Activated T-cell treated with anti-CD3 and anti-CD28 coated beads, Interleukin-2, amount 50 U/mL, for 72 hours (primary cell): ENCODE measurements around the gene EPB41. TPM values are rescaled to one million over a fixed set of nuclear protein-coding genes. Genes with fewer than 3 reads are reported as not detected.
"Not testable (repeated sequence)": the region's sequence is repeated elsewhere in the genome, so short reads cannot be mapped to it uniquely, and the experiment has no call there.

Experiments
- ATAC-seq, 2 donors: fragments of 150-1000 bp; cut with Tn5 transposase; replicated peaks in 1 of 2; 2 replicates each; pipeline ENCODE4 v1.10.0; 2021; ENCODE audit warnings: moderate library complexity in 2 of 2, mild to moderate bottlenecking in 1 of 2
- DNase-seq, 2 donors: peaks; one replicate each; pipeline ENCODE4 v3.0.0; 2021 to 2022; ENCODE audit warnings: mixed read lengths in 1 of 2
- H3K27ac Mint-ChIP-seq: one replicate; pipeline ENCODE4 v1.8.0; 2022; ENCODE audit warnings: mild to moderate bottlenecking, moderate library complexity, mixed read lengths
- H3K27me3 Mint-ChIP-seq: one replicate; pipeline ENCODE4 v1.8.0; 2022; ENCODE audit warnings: low read depth, mixed read lengths
- H3K36me3 Mint-ChIP-seq, 2 donors: one replicate each; pipeline ENCODE4 v1.8.0; 2022; ENCODE audit warnings: mixed read lengths in 2 of 2, mild to moderate bottlenecking in 1 of 2; ENCODE audit not compliant: insufficient read depth in 2 of 2
- H3K4me1 Mint-ChIP-seq: one replicate; pipeline ENCODE4 v1.8.0; 2022; ENCODE audit warnings: low read depth, mixed read lengths
- H3K4me3 Mint-ChIP-seq, 2 donors: one replicate each; pipeline ENCODE4 v1.8.0; 2022; ENCODE audit warnings: mild to moderate bottlenecking in 2 of 2, mixed read lengths in 2 of 2, moderate library complexity in 2 of 2
- H3K9me3 Mint-ChIP-seq, 2 donors: one replicate each; pipeline ENCODE4 v1.8.0; 2022; ENCODE audit warnings: mixed read lengths in 2 of 2
- total RNA-seq, 2 donors: library from RNA; stranded (reverse); gene quantifications; one replicate each; pipeline ENCODE4 v1.2.3, GENCODE V29; 2022

Gene EPB41
- total RNA-seq, 2 donors from 2014 or later: 73.3 to 109 TPM

DNA sequence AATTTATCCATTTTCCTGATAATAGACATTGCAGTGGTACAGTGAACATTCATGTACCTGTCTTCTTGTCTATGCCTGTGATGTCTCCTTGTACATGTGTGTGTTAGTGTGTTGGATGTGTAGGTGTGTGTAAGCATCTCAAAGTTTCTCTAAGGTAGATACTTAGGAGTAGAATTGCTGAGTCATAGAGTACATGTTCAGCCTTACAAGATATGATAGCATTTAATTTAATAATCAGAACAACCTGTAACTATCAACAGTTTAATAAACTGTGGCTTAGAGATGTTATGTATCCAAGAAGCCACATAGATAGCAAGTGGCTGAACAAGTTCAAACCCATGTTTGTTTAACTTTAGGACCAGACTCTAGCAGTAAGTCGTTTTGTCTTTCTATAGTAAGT lies 35.6 kb downstream of the EPB41 start:
- Mint-ChIP-seq H3K27ac (no peak overlapping the region), H3K4me1 (peaks cover 41% of the 10 kb centered on the region), H3K27me3 (no peaks in the 10 kb centered on the region), H3K36me3 (peaks cover 0 to 2% of the 10 kb centered on the region in 2 donors), H3K4me3 (no peak overlapping the region), H3K9me3 (peaks cover 0 to 3% of the 10 kb centered on the region in 2 donors)
- ATAC-seq: no peak
- no peak for DNase-seq

DNA sequence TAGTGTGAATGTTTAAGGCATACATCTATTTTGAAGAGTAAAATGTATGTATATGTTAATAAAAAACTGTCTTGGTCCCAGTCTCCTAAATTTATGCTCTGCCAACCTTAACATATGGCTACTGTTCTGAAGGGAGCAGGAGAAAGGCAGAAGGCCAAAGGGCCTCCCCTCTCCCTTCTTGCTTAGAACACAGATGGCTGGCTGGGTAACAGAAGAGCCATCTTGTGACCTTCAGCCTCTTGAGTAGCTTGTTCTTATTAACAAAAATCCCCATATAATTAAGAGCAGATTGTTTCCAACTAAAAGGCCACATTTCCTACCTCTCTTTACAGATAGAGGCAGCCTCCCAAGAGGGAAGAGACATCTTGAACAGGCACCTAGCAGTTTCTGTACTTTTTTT lies 36.1 kb downstream of the EPB41 start:
- Mint-ChIP-seq H3K27ac (no peak overlapping the region), H3K4me1 (peaks cover 45% of the 10 kb centered on the region), H3K4me3 (no peak overlapping the region), H3K36me3 (peaks cover 0 to 2% of the 10 kb centered on the region in 2 donors), H3K27me3 (no peaks in the 10 kb centered on the region), H3K9me3 (peaks cover 0 to 3% of the 10 kb centered on the region in 2 donors)
- no peak for DNase-seq
- no peak for ATAC-seq

DNA sequence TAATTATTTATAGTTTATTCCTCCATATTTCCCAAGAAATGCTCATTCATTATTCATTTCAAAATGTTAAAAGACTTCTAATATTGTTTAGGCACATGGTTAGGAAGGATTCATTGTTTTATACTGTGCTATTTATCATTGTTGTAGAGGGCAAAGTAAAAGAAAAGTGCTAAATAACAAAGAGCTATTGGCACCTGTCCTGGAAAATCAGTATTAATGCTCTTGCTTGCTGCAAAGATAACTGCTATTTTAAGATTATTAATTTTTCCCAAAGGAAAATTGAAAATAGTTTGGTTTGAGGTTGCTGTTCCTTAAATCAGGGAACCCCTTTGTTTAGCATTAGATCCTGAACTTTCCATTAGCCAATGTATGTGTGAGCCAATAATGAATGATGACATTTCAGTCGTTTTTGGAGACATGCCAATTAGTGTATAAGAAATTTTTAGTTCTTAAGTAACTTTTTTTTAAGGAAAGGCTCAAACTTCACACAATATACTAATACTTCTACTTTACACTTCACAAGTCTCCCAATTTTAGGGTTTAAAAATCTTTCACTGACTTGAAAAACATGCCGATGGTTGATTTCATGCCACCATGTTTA lies 39.9 kb downstream of the EPB41 start:
- DNase-seq (no peak), ATAC-seq (no peak)
- H3K9me3 Mint-ChIP-seq: no peaks in the 10 kb centered on the region
- H3K4me1 Mint-ChIP-seq: peaks cover 62% of the 10 kb centered on the region
- no peak overlapping the region for H3K4me3 Mint-ChIP-seq
- no peak overlapping the region for H3K27ac Mint-ChIP-seq
- no peaks in the 10 kb centered on the region for H3K27me3 Mint-ChIP-seq
- H3K36me3 Mint-ChIP-seq: peaks cover 2% of the 10 kb centered on the region in 2 donors

DNA sequence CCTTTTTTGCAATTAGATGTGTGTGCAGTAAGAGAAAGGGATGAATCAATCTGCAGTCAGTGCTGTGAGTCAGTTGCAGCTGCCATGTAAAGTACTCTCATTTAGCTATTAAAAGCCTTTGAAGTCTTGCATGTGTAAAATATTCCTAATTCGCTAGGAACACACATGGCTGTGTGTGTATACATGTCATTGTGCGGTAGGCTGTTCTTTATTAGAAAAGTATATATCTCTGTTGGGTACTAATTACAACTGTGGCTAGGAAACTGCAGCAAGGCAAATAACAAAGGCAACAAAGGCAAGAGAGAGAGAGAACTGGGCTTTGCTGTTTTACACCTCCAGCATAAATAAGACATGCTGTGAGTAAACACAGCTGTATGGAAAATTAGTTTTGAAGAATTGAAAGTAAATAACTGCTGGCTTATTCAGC lies 41.7 kb downstream of the EPB41 start:
- Mint-ChIP-seq H3K36me3 (peaks cover 0 to 2% of the 10 kb centered on the region in 2 donors), H3K4me3 (no peak overlapping the region), H3K27me3 (no peaks in the 10 kb centered on the region), H3K27ac (no peak overlapping the region), H3K9me3 (no peaks in the 10 kb centered on the region), H3K4me1 (peaks cover 66% of the 10 kb centered on the region)
- DNase-seq (no peak), ATAC-seq (peak; percentile 76 to 80)

DNA sequence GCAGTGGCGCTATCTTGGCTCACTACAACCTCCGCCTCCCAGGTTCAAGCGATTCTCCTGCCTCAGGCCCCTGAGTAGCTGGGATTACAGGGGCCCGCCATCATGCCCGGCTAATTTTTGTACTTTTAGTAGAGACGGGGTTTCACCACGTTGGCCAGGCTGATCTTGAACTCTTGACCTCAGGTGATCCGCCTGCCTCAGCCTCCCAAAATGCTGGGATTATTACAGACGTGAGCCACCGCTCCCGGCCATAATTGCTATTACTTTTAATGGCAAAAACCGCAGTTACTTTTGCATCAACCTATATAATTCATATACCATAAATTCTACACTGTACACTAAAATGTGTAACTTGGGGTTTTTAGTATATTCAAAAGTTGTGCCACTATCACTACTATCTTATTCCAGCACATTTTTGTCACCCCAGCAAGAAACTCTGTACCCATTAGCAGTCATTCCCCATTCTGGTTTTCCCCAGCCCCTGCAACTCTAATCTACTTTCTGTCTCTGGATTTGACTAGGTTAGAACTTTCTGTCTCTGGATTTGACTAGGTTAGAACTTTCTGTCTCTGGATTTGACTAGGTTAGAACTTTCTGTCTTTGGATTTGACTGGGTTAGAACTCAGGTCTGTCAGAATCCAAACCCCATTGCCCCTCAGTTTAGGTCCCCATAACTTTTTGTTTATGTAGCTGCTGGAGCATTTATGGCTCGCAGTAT lies 47.9 kb downstream of the EPB41 start:
- H3K9me3 Mint-ChIP-seq, H3K36me3 Mint-ChIP-seq, H3K27me3 Mint-ChIP-seq: not testable (repeated sequence)
- Mint-ChIP-seq H3K27ac (peak overlapping the region; percentile 91), H3K4me1 (peaks cover 87% of the 10 kb centered on the region), H3K4me3 (peak overlapping the region; percentile 70 to 82)
- peak; percentile 93 for ATAC-seq
- peak; percentile 62 to 71 for DNase-seq

DNA sequence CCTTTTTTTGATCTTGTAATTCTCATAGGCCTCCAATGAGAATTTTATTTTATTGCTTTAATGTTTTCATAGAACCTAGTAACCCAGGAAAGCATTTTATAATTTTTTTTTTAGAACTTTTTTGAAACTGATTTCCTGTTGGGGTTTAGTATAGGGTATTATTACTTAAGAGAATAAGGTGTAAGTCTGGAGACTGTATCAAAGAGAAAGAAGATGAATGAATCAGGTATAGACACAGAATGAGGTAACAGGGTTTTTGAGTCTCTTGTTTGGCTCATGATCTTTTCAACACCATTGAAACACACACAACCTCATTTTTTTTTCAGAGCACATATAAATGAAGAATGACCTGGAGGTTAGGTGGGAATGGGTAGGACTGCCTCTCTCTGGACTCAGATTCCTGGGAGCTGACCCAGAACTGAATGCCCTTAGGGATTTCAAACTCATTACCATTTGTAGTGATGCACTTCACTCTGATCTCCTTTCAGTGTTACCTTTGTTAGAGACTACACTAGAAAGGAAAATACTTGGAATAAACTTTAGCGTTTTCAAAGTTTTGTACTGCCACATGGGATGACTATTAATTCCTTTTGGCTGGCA lies 51.0 kb downstream of the EPB41 start:
- ATAC-seq (peak; percentile 35 to 40), DNase-seq (no peak)
- H3K9me3 Mint-ChIP-seq: no peaks in the 10 kb centered on the region
- H3K4me1 Mint-ChIP-seq: peaks cover 71% of the 10 kb centered on the region
- no peaks in the 10 kb centered on the region for H3K27me3 Mint-ChIP-seq
- H3K27ac Mint-ChIP-seq: no peak overlapping the region
- H3K36me3 Mint-ChIP-seq: no peaks in the 10 kb centered on the region
- H3K4me3 Mint-ChIP-seq: peak overlapping the region in 1 of 2 donors; percentile 37

DNA sequence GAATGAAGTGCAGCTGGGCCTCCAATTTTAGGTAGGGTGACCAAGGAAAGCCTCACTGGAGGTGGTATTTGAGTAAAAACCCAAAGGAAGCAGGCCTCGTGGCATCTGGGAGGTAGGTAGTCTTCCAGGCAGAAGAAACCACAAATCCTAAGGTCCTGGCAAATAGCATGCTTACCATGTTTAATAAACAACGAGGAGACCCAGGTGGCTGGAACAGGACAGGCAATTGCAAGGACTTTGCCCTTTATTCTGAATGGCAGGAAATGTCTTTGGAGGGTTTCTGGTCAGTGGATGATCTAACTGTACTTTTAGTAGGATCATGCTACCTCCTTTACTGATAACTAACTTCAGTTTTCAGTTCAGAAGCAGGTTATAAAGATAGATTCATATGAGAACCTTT lies 52.2 kb downstream of the EPB41 start:
- Mint-ChIP-seq H3K27me3 (no peaks in the 10 kb centered on the region), H3K27ac (peak overlapping the region; percentile 93), H3K9me3 (no peaks in the 10 kb centered on the region), H3K4me3 (peak overlapping the region in 1 of 2 donors; percentile 66), H3K4me1 (peaks cover 72% of the 10 kb centered on the region), H3K36me3 (no peaks in the 10 kb centered on the region)
- no peak for DNase-seq
- no peak for ATAC-seq

DNA sequence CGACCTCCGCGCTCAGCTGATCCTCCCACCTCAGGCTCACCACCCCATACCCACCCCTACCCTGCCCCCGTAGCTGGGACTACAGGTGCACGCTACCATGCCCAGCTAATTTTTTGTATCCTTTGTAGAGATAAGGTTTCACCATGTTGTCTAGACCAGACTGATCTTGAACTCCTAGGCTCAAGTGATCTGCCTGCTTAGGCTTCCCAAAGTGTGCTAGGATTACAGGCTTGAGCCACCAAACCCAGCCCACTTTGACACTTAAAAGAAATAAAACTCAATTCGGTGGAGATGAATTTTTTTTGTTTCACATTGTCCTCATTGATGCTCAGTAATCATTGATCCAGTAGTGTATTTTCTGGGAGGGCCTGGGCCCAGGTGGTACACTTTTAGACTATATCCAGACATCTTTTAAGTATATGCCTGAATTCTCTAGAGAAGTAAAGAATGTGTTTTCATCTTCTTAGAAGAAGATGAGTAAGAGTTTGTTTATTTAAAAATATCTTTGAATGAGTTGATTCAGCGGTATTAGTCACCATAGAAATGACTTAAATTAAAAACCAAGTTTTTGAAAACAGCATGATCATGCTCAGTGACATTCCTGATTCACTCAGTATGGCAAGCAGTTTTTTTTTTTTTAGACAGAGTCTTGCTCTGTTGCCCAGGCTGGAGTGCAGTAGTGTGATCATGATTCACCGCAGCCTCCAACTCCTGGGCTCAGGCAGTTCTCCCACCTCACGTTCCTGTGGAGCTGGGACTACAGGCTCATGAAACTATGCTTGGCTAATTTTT lies 57.8 kb downstream of the EPB41 start:
- Mint-ChIP-seq H3K4me3 (peak overlapping the region; percentile 48 to 78), H3K4me1 (peaks cover 68% of the 10 kb centered on the region)
- peak; percentile 85 to 88 for ATAC-seq

DNA sequence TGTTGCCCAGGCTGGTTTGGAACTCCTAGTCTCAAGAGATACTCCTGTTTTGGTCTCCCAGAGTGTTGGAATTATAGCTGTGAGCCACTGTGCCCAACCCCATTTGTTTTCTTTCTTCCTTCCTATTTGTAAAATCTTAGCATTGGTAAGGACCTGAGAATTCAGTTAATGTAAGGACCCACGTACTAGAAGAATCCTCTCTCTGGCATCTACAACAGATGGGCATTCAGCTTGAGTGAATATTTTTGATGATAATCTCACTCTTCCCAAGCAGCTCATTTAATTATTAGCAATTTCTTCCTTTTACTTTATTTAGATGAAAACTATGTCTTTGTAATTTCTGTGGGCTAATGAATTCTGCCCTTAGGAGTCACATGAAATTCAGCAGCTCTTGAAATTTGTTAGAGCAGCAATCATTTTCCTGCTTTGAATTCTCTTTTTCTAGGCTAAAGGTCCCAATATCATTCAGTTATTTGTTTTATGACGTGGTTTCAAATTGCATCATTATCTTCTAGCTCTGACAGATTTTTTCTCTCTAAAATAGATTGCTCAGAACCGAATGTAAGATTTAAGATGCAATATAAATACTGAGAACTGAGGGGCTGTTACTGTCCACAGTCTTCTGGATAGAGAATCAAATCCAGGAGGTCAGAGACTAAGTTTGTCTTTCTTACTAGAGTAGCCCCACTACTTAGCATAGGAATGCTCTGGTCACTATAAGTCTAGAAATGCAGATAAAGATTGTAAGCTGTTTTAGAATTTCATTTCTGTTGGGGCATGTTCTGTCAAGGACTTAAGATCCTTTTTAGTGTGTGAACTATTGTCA lies 59.4 kb downstream of the EPB41 start:
- Mint-ChIP-seq H3K4me3 (peak overlapping the region in 1 of 2 donors; percentile 64), H3K27ac (peak overlapping the region; percentile 70), H3K27me3 (no peaks in the 10 kb centered on the region), H3K36me3 (peaks cover 1 to 3% of the 10 kb centered on the region in 2 donors), H3K4me1 (peaks cover 79% of the 10 kb centered on the region), H3K9me3 (no peaks in the 10 kb centered on the region)
- no peak for DNase-seq
- ATAC-seq: peak in 1 of 2 donors; percentile 29

More for the DNA sequence above, 57.8 kb downstream of the EPB41 start:
- H3K27ac Mint-ChIP-seq: peak overlapping the region; percentile 50
- no peaks in the 10 kb centered on the region for H3K27me3 Mint-ChIP-seq
- no peaks in the 10 kb centered on the region for H3K9me3 Mint-ChIP-seq
- peak; percentile 28 to 29 for DNase-seq
- peaks cover 1 to 3% of the 10 kb centered on the region in 2 donors for H3K36me3 Mint-ChIP-seq

DNA sequence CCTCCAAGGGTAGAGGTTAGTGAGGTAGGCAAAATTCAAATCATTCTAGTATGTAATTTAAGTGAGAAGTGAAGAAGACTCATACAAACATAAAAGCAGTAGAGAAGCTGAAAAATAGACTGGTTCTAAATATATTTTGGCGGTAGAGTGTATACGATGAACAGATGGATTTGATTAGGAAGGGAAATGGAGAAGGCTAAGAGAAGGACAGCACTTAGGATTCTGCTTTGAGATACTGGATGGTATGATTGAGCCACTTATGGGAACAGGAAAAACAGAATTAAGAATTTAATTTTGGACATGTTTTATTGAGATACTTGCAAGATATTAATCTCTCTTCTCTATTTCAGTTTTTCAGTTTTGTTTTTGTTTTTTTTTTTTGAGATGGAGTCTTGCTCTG lies 60.1 kb downstream of the EPB41 start:
- Mint-ChIP-seq H3K4me1 (peaks cover 79% of the 10 kb centered on the region), H3K27me3 (no peaks in the 10 kb centered on the region), H3K4me3 (peak overlapping the region in 1 of 2 donors; percentile 64), H3K9me3 (no peaks in the 10 kb centered on the region), H3K36me3 (peaks cover 1 to 3% of the 10 kb centered on the region in 2 donors), H3K27ac (peak overlapping the region; percentile 70)
- no peak for ATAC-seq
- DNase-seq: no peak

DNA sequence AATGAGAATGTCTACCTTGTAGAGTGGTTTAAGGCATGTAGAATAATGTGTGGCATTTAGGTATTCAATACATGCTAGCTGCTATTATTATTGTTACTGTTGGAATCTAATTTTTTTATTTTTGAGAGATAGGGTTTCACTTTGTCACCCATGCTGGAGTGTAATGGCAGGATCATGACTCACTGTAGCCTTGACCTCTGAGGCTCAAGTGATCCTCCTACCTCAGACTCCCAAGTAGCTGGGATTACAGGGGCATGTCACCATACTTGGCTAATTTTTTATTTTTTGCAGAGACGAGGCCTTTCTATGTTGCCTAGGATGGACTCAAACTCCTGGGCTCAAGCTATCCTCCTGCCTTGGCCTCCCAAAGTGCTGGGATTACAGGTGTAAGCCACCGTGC lies 61.9 kb downstream of the EPB41 start:
- Mint-ChIP-seq H3K36me3 (peaks cover 1 to 3% of the 10 kb centered on the region in 2 donors), H3K27ac (no peak overlapping the region), H3K4me1 (peaks cover 74% of the 10 kb centered on the region)

DNA sequence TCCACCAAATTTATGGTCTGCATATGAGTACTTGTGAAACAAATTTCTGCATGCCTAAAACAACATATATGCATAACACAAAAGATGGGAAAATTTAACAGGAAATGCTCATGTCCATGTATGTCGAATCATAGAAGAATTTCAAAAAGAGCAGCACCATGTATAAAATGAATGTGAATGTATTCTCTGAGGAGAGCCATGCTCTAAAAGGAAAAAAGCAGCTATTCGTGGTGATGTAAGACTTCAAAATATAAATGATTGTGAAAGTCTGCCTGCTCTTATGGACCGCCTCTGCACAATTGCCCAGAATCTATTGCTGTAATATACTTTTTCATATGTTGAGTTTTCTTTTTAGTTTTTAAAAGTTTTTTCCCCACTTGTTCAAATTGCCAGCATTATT lies 66.8 kb downstream of the EPB41 start:
- no peaks in the 10 kb centered on the region for H3K27me3 Mint-ChIP-seq
- no peak for ATAC-seq
- no peak overlapping the region for H3K4me3 Mint-ChIP-seq
- H3K27ac Mint-ChIP-seq: no peak overlapping the region
- H3K36me3 Mint-ChIP-seq: peaks cover 0 to 1% of the 10 kb centered on the region in 2 donors
- no peak for DNase-seq
- H3K4me1 Mint-ChIP-seq: peaks cover 54% of the 10 kb centered on the region
- H3K9me3 Mint-ChIP-seq: no peaks in the 10 kb centered on the region

More for the DNA sequence above, 61.9 kb downstream of the EPB41 start:
- no peaks in the 10 kb centered on the region for H3K27me3 Mint-ChIP-seq
- DNase-seq: no peak
- no peak for ATAC-seq
- no peaks in the 10 kb centered on the region for H3K9me3 Mint-ChIP-seq
- no peak overlapping the region for H3K4me3 Mint-ChIP-seq
